OCI-LY7 (cell line): ENCODE results near the gene CACNB3.
A peak's percentile ranks its signal among the peaks of the same experiment; 100 is the strongest.

Experiments
- EZH2phosphoT487 ChIP-seq: fragments of 200-600 bp; sonication (generic); IDR thresholded peaks from 2 replicates; pipeline ENCODE4 v1.6.1; 2018; ENCODE audit warnings: low read depth, borderline replicate concordance, mild to moderate bottlenecking, mixed run types, antibody characterized with exemption, low read length, moderate library complexity, mixed read lengths
- TF ChIP-seq, protein P1 (sequence below): fragments of 200-600 bp; sonication (generic); conservative IDR thresholded peaks from 2 replicates; pipeline ENCODE4 v1.5.1; 2014; ENCODE audit warnings: mild to moderate bottlenecking, antibody characterized with exemption, low read length, moderate library complexity, mixed read lengths

DNA sequence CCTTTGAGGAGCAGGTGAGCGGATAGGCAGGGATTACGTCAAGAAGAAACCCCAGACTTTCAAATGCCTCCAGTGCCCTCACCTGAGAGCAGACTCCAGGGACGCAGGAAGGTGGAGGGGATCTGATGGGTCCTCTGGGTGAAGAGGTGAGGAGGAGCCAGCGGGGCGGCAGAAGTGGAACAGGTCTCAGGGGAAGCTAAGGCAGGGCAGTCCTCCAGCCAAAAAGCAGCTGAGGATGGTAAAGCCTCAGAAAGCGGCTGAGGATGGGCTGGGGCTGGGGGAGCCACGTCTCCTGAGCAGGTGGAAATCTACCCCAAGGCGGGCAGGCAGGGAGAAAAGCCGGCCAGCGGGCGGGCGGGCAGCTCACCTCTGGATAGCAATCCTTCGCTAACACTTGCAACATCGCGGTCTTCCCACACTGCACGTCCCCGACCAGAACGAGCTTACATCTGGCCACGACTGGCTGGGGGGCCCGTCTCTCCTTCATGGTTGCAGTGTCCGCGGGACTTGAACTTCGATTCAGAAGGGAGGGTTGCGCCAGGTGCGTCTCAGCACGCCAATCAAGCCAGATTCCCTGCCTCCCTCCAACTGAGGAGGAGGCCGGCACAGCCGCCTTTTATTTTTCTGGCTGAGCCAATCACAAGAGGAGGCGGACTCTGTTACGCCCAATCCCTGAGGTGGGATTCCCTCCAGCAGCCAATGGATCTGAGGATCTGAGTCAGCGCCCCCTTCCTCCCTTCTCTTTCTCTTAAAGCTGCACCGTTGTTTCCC lies 47.2 kb downstream of the CACNB3 start, which contains the start of gene RND1:
- TF ChIP-seq, protein P1, sequence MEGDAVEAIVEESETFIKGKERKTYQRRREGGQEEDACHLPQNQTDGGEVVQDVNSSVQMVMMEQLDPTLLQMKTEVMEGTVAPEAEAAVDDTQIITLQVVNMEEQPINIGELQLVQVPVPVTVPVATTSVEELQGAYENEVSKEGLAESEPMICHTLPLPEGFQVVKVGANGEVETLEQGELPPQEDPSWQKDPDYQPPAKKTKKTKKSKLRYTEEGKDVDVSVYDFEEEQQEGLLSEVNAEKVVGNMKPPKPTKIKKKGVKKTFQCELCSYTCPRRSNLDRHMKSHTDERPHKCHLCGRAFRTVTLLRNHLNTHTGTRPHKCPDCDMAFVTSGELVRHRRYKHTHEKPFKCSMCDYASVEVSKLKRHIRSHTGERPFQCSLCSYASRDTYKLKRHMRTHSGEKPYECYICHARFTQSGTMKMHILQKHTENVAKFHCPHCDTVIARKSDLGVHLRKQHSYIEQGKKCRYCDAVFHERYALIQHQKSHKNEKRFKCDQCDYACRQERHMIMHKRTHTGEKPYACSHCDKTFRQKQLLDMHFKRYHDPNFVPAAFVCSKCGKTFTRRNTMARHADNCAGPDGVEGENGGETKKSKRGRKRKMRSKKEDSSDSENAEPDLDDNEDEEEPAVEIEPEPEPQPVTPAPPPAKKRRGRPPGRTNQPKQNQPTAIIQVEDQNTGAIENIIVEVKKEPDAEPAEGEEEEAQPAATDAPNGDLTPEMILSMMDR: peak; percentile 50; the same call in 1 of the 2 replicates
- TF ChIP-seq EZH2phosphoT487: no peak
